SK-N-SH (cell line): Measurements from ENCODE around the gene MYLK4.

ENCODE experiments used
- TAF1 ChIP-seq: IDR thresholded peaks from 2 replicates; pipeline ENCODE4 v1.6.1; 2012; ENCODE audit warnings: low read depth, mild to moderate bottlenecking, low read length, moderate library complexity, borderline replicate concordance
- TF ChIP-seq, protein P1 (sequence below): fragments of 150-350 bp; IDR thresholded peaks from 2 replicates; pipeline ENCODE4 v1.6.1; 2017; ENCODE audit warnings: antibody characterized with exemption, low read length, low read depth, borderline replicate concordance

DNA sequence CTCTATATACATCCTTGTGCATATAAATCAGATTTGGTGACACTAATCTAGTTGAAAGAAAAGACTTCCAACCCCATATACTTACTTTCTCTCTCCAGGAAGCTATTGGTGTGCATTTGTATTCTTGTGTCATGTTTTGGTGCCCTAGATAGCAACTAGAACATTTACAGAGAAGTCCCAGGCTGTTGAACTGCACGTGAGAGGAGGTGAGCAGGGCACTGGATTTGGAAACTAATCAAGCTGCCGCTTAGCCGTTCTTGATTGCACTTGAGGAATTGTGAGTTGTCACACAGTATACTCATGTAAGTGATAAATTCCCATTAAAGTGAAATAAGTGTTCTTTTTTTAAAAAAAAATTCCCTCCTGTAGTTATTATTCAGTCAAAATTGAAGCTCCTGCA lies 22.1 kb upstream of the MYLK4 start:
- no peak for TF ChIP-seq TAF1
- TF ChIP-seq, protein P1, sequence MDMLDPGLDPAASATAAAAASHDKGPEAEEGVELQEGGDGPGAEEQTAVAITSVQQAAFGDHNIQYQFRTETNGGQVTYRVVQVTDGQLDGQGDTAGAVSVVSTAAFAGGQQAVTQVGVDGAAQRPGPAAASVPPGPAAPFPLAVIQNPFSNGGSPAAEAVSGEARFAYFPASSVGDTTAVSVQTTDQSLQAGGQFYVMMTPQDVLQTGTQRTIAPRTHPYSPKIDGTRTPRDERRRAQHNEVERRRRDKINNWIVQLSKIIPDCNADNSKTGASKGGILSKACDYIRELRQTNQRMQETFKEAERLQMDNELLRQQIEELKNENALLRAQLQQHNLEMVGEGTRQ: no peak
